HG03039 (cell line): ENCODE data around the gene TACC2.
A peak's percentile ranks its signal among the peaks of the same experiment; 100 is the strongest.

Experiments used
- ATAC-seq: cut with Tn5 transposase; IDR thresholded peaks from one replicate; pipeline ENCODE4 v1.9.1; 2021; ENCODE audit warnings: mild to moderate bottlenecking, moderate library complexity; ENCODE audit not compliant: unreplicated experiment

TACC2 gene

GRCh38 chr10:122261584-122261983, 272.6 kb downstream of the TACC2 start:
- ATAC-seq = no peak

- no peak for ATAC-seq
These were observed 275.0 kb downstream of the TACC2 start for GRCh38 chr10:122263971-122264370.

- no peak for ATAC-seq
These were observed 275.5 kb downstream of the TACC2 start for GRCh38 chr10:122264436-122264835.

DNA sequence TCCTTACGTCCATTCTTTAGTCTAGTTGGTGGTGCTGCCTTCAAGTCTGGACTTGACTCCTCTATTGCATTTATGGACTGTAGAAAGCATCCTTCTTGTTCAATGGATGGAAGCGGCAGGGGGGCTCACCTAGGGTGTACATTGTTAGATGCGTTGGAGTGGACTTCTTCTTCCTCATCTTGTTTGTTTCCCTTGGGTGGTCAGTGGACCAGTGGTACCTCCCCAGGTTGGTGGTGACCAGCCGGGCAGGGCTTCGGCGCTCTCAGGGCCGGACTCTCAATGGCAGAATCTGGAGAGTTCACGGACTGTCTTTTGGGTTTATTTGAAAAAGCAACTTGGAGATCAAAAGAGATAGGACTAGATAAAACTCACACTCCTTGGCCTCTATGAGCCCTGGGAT, 276.0 kb downstream of the TACC2 start:
- ATAC-seq = no peak

DNA sequence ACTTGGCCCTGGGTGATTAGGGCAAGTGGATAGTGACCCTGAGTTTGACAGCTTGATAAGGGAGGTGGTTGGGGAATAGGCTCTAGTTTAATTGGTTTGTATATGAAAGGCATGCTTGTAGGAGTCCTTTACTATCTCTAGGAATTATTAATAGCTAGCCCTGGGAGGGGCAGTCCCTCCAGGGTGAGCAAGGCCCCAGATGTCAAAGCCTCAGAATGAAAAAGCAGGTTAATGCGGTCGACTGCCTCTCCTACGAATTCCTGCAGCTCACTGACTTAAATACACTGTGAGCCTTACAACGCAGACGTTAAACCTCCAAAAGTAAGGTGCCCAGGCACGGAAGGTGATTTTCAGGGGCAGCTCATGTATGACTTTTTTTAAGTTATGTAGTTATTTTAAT, 276.9 kb downstream of the TACC2 start:
- ATAC-seq = no peak

GRCh38 chr10:122267849-122268737, 279.1 kb downstream of the TACC2 start:
- ATAC-seq = peak; percentile 70

GRCh38 chr10:122269059-122269687, 280.2 kb downstream of the TACC2 start:
- no peak for ATAC-seq

- no peak for ATAC-seq
These were observed 282.1 kb downstream of the TACC2 start, which contains the start of gene BTBD16 for GRCh38 chr10:122271076-122271475. TSS of gene BTBD16 (plus strand) at chr10:122271296. CDS start at chr10:122275082, 3,786 bp downstream.

DNA sequence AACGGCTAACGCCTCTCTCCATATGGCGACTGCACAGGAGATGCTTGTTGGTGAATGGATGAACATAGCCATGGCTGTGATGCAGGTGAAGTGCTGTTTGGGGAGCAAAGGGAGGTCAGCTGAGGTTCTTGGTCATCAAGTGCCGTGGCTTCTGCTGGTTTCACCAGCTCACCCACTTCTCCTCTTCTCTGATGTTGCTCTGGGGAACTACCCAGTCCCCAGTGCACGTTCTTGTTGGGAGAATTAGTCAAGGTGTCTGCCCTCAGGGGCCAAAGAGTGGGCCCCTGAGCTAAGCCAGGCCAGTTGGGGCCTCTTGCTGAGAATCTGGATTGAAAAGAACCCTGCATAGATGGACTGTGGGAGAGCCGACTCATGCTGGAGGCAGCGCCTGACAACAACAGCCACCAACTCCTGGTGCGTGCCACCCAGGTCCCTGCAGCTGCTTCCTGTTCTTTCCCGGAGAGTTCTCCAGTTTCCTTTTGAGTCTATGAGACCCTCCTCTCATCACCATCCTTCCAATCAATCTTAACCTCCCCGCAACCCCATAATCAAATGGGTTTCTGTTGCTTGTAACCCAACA, 285.1 kb downstream of the TACC2 start:
- ATAC-seq = no peak

GRCh38 chr10:122276611-122277208, 287.7 kb downstream of the TACC2 start:
- ATAC-seq = no peak

GRCh38 chr10:122277526-122278136, 288.7 kb downstream of the TACC2 start:
- no peak for ATAC-seq

DNA sequence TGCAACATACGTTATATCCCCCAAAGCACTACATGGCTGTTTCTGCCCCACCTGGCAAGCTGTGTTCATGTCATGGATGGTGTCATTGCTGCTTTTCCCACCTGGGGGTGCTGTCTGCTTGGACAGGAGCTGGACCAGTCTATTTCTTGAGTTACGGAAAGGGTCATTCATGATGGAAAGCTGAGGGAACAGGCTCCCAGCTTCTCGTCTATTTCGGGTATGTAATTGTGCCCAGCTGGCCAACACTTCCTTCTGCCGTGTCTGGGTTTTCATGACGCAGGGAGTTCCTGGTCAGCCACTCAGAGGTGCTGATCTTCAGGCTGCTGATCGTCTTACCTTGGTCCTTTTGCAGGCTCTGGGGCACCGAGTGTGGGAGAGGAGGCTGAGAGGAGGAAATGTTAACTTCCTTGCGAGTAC, 290.8 kb downstream of the TACC2 start:
- ATAC-seq = no peak

DNA sequence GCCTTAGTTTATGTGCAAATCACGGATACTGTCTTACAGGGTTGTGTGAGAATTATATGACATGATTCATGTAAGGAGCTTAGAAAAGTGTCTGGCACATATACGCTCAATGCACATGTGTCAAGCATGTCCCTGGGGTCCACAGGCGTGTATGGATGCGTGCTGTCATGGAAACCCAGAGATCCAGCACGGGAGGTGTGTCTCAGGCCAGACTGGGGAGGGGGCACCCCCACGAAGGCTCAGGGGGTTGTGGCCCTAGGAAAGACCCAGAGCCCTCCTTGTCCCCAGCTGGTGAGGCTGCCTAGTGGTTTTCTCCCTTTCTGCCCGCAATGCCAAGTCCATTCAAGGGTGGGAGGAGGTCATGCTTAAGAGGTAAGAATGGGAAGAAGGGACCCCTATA, 291.2 kb downstream of the TACC2 start:
- no peak for ATAC-seq

DNA sequence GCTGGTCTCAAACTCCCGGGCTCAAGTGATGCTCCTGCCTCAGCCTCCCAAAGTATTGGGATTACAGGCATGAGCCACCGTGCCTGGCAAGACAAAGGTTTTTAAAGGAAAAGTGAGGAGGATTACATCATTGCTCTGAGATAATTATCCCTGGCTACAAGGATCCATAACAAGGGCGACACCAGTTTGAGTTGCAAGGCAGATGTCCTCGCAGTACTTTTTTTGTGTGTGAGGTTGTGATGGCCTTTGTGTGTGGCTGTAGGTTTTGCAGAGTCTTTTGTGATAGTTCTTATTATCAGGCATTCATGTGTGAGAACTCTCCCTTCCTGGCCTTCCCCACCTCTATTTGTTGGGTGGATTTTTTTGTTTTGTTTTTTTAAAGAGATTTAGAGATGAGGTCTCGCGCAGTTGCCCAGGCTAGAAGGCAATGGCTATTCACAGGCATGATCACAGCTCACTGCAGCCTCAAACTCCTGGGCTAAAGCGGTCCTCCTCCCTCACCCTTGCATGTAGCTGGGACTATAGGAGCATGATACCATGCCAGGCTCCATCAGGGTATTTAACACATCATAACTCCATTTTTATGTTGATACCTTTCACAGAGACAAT, 292.2 kb downstream of the TACC2 start:
- ATAC-seq = no peak

- ATAC-seq = no peak
These were observed 292.8 kb downstream of the TACC2 start for GRCh38 chr10:122281751-122282150.

DNA sequence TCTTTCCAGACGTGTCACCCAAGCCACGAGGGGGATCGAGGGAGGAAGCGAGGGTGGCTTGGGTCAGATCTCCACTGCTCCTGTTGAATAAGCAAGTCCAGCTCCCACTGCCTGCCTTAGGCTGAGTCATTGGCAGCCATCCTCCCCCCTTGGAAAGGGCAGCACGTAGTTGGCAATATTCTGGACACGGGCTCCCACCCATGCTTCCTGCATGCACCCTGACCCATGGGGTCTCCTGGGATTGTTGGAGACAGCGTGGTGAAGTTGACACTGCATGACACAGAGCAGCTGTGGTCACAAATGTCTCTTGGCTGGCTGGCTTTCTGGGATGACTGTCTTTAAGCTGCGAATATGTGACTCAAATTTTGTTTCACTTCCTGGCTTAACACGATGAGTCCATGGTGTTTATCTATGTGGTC, 293.3 kb downstream of the TACC2 start:
- no peak for ATAC-seq

DNA sequence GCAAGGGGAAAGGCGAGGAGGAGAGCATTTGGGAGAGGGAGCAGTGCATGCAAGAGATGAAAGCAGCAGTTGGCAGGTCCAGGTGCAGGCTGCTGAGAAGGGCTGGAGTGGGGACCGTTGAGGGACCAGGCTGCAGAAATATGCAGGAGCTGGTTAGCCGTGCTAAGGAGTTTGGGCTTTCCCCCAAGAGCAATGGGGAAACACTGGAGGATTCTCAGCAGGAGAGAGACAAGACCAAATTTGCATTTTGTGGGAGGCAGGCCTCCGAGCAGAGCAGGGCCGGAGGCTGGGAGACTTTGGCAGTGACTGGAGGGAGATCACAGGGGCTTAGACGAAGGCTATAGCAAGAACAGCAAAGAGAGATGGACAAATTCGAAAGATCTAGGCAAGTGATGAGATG, 293.9 kb downstream of the TACC2 start:
- no peak for ATAC-seq

- no peak for ATAC-seq
These were observed 296.8 kb downstream of the TACC2 start for GRCh38 chr10:122285506-122286444.

GRCh38 chr10:122286867-122287266, 297.9 kb downstream of the TACC2 start:
- no peak for ATAC-seq
